ENCODE results near the gene GAGE12C. TPM values are rescaled to one million over a fixed set of nuclear protein-coding genes. Genes with fewer than 3 reads are reported as not detected.

GAGE12C gene, protein sequence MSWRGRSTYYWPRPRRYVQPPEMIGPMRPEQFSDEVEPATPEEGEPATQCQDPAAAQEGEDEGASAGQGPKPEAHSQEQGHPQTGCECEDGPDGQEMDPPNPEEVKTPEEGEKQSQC
- not detected in 2 replicates for total RNA-seq (ENCODE audit: low replicate concordance)

DNA sequence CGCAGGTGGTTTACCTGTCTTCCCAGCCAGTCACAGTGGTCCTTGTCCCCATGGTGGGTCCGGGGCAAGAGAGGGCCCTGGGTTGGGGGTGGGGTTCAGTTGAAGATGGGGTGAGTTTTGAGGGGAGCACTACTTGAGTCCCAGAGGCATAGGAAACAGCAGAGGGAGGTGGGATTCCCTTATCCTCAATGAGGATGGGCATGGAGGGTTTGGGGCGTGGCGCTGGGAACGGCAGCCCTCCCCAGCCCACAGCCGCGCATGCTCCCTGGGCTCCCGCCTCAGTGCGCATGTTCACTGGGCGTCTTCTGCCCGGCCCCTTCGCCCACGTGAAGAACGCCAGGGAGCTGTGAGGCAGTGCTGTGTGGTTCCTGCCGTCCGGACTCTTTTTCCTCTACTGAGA is at the start of gene GAGE12C:
Gene GAGE12C (plus strand): TSS at position 301 of the 400 bp plus-strand sequence. CDS start 1,155 bp downstream, outside the sequence.

DNA sequence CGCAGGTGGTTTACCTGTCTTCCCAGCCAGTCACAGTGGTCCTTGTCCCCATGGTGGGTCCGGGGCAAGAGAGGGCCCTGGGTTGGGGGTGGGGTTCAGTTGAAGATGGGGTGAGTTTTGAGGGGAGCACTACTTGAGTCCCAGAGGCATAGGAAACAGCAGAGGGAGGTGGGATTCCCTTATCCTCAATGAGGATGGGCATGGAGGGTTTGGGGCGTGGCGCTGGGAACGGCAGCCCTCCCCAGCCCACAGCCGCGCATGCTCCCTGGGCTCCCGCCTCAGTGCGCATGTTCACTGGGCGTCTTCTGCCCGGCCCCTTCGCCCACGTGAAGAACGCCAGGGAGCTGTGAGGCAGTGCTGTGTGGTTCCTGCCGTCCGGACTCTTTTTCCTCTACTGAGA is 9.5 kb downstream of the GAGE12C start, which contains the start of gene GAGE12D:
Gene GAGE12D (plus strand): TSS at position 301 of the 400 bp plus-strand sequence. CDS start 1,155 bp downstream, outside the sequence.

DNA sequence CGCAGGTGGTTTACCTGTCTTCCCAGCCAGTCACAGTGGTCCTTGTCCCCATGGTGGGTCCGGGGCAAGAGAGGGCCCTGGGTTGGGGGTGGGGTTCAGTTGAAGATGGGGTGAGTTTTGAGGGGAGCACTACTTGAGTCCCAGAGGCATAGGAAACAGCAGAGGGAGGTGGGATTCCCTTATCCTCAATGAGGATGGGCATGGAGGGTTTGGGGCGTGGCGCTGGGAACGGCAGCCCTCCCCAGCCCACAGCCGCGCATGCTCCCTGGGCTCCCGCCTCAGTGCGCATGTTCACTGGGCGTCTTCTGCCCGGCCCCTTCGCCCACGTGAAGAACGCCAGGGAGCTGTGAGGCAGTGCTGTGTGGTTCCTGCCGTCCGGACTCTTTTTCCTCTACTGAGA is 19.0 kb downstream of the GAGE12C start, which contains the start of gene GAGE12E:
Gene GAGE12E (plus strand): TSS at position 301 of the 400 bp plus-strand sequence. CDS start 1,155 bp downstream, outside the sequence.

DNA sequence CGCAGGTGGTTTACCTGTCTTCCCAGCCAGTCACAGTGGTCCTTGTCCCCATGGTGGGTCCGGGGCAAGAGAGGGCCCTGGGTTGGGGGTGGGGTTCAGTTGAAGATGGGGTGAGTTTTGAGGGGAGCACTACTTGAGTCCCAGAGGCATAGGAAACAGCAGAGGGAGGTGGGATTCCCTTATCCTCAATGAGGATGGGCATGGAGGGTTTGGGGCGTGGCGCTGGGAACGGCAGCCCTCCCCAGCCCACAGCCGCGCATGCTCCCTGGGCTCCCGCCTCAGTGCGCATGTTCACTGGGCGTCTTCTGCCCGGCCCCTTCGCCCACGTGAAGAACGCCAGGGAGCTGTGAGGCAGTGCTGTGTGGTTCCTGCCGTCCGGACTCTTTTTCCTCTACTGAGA is 28.6 kb downstream of the GAGE12C start, which contains the start of gene GAGE12F:
Gene GAGE12F (plus strand): TSS at position 301 of the 400 bp plus-strand sequence. CDS start 1,155 bp downstream, outside the sequence.

DNA sequence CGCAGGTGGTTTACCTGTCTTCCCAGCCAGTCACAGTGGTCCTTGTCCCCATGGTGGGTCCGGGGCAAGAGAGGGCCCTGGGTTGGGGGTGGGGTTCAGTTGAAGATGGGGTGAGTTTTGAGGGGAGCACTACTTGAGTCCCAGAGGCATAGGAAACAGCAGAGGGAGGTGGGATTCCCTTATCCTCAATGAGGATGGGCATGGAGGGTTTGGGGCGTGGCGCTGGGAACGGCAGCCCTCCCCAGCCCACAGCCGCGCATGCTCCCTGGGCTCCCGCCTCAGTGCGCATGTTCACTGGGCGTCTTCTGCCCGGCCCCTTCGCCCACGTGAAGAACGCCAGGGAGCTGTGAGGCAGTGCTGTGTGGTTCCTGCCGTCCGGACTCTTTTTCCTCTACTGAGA is 38.1 kb downstream of the GAGE12C start, which contains the start of gene GAGE12G:
Gene GAGE12G (plus strand): TSS at position 301 of the 400 bp plus-strand sequence. CDS start 1,155 bp downstream, outside the sequence.

DNA sequence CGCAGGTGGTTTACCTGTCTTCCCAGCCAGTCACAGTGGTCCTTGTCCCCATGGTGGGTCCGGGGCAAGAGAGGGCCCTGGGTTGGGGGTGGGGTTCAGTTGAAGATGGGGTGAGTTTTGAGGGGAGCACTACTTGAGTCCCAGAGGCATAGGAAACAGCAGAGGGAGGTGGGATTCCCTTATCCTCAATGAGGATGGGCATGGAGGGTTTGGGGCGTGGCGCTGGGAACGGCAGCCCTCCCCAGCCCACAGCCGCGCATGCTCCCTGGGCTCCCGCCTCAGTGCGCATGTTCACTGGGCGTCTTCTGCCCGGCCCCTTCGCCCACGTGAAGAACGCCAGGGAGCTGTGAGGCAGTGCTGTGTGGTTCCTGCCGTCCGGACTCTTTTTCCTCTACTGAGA is 47.7 kb downstream of the GAGE12C start, which contains the start of gene GAGE12H:
Gene GAGE12H (plus strand): TSS at position 301 of the 400 bp plus-strand sequence. CDS start 1,155 bp downstream, outside the sequence.

Other genes starting within 250 kb of the GAGE12C start
- gene GAGE10, start 228.5 kb upstream of the GAGE12C start, total RNA-seq (ENCODE audit: low replicate concordance) = not detected in 2 replicates
- gene GAGE12J, start 210.1 kb upstream of the GAGE12C start, total RNA-seq (ENCODE audit: low replicate concordance) = not detected in 2 replicates
- gene GAGE13, start 200.6 kb upstream of the GAGE12C start, total RNA-seq (ENCODE audit: low replicate concordance) = not detected in 2 replicates
- gene GAGE12D, start 9.6 kb downstream of the GAGE12C start, total RNA-seq (ENCODE audit: low replicate concordance) = not detected in 2 replicates
- gene GAGE12E, start 19.1 kb downstream of the GAGE12C start, total RNA-seq (ENCODE audit: low replicate concordance) = not detected in 2 replicates
- not detected in 2 replicates for gene GAGE12F, start 28.7 kb downstream of the GAGE12C start, total RNA-seq (ENCODE audit: low replicate concordance)
- gene GAGE12G, start 38.2 kb downstream of the GAGE12C start, total RNA-seq (ENCODE audit: low replicate concordance) = not detected in 2 replicates
- not detected in 2 replicates for gene GAGE12H, start 47.8 kb downstream of the GAGE12C start, total RNA-seq (ENCODE audit: low replicate concordance)
- gene GAGE2A, start 57.3 kb downstream of the GAGE12C start, total RNA-seq (ENCODE audit: low replicate concordance) = not detected in 2 replicates
- gene GAGE1, start 66.8 kb downstream of the GAGE12C start, total RNA-seq (ENCODE audit: low replicate concordance) = not detected in 2 replicates
- not detected in 2 replicates for gene PAGE1, start 163.8 kb downstream of the GAGE12C start, total RNA-seq (ENCODE audit: low replicate concordance)

All from smooth muscle cell of the coronary artery (primary cell).